Neural cell (in vitro differentiated cells): ENCODE measurements around the gene PJA1. TPM values are rescaled to one million over a fixed set of nuclear protein-coding genes. Genes with fewer than 3 reads are reported as not detected.

Experiments used
- H2AFZ ChIP-seq: fragments of 200-600, 300-800 bp; sonication (generic), shearing (Covaris generic); 2 replicates; pipeline ENCODE4 v1.6.0; 2014; ENCODE audit warnings: low read depth, mild to moderate bottlenecking, antibody characterized with exemption, low read length, moderate library complexity
- H3F3A ChIP-seq: fragments of 200-600 bp; shearing (Covaris generic); 2 replicates; pipeline ENCODE4 v1.6.1; 2016; ENCODE audit warnings: mild to moderate bottlenecking, moderate library complexity, mixed read lengths, antibody characterized with exemption, low read length; ENCODE audit not compliant: insufficient read depth, poor library complexity, severe bottlenecking
- H3K27ac ChIP-seq: fragments of 200-600, 300-800 bp; sonication (generic), shearing (Covaris generic); 2 replicates; pipeline ENCODE4 v1.5.1; 2014; ENCODE audit warnings: mild to moderate bottlenecking, low read length, moderate library complexity
- H3K27me3 ChIP-seq: fragments of 300-800, 200-600 bp; sonication (generic), shearing (Covaris generic); 2 replicates; pipeline ENCODE4 v1.6.0; 2014; ENCODE audit warnings: mild to moderate bottlenecking, low read depth, low read length, moderate library complexity; ENCODE audit not compliant: insufficient read depth
- H3K36me3 ChIP-seq: fragments of 300-800, 200-600 bp; sonication (generic), shearing (Covaris generic); 2 replicates; pipeline ENCODE4 v1.5.1; 2014; ENCODE audit warnings: mild to moderate bottlenecking, antibody characterized with exemption, low read length, moderate library complexity; ENCODE audit not compliant: insufficient read depth
- H3K4me2 ChIP-seq: fragments of 300-800, 200-600 bp; sonication (generic), shearing (Covaris generic); 2 replicates; pipeline ENCODE4 v1.6.0; 2014; ENCODE audit warnings: mild to moderate bottlenecking, low read length
- H3K4me3 ChIP-seq: fragments of 300-800, 200-600 bp; sonication (generic), shearing (Covaris generic); 2 replicates; pipeline ENCODE4 v1.5.1; 2014; ENCODE audit warnings: mild to moderate bottlenecking, low read length, moderate library complexity
- H3K79me2 ChIP-seq: fragments of 200-600 bp; shearing (Covaris generic); replicated peaks from 2 replicates; pipeline ENCODE4 v1.6.0; 2014; ENCODE audit warnings: mild to moderate bottlenecking, low read length, moderate library complexity; ENCODE audit not compliant: insufficient read depth
- H3K9ac ChIP-seq: fragments of 300-800, 200-600 bp; sonication (generic), shearing (Covaris generic); 2 replicates; pipeline ENCODE4 v1.6.1; 2016; ENCODE audit warnings: mild to moderate bottlenecking, low read length, mixed read lengths
- H3K9me2 ChIP-seq: fragments of 200-600 bp; shearing (Covaris generic); 2 replicates; pipeline ENCODE4 v1.6.1; 2016; ENCODE audit warnings: mild to moderate bottlenecking, low read length, mixed read lengths; ENCODE audit not compliant: insufficient read depth
- H3K9me3 ChIP-seq: fragments of 200-600, 300-800 bp; sonication (generic), shearing (Covaris generic); 2 replicates; pipeline ENCODE4 v1.6.1; 2016; ENCODE audit warnings: mild to moderate bottlenecking, mixed run types, low read length, moderate library complexity, mixed read lengths
- H4K20me1 ChIP-seq: fragments of 200-600 bp; shearing (Covaris generic); 2 replicates; pipeline ENCODE4 v1.6.1; 2016; ENCODE audit warnings: mild to moderate bottlenecking, mixed run types; ENCODE audit not compliant: insufficient read depth
- CTCF ChIP-seq: fragments of 450-650 bp; IDR thresholded peaks from 2 replicates; pipeline ENCODE4 v1.5.1; 2014; ENCODE audit warnings: antibody characterized with exemption, mild to moderate bottlenecking, moderate library complexity; ENCODE audit not compliant: poor library complexity, severe bottlenecking
- EP300 ChIP-seq: fragments of 450-650 bp; conservative IDR thresholded peaks from 2 replicates; pipeline ENCODE4 v1.6.1; 2014; ENCODE audit warnings: antibody characterized with exemption, mild to moderate bottlenecking, moderate library complexity; ENCODE audit not compliant: poor library complexity, severe bottlenecking
- EZH2 ChIP-seq: fragments of 200-600, 300-800 bp; shearing (Covaris generic), sonication (generic); IDR thresholded peaks from 2 replicates; pipeline ENCODE4 v1.6.1; 2014; ENCODE audit warnings: antibody characterized with exemption, low read length, borderline replicate concordance, mild to moderate bottlenecking; ENCODE audit not compliant: insufficient read depth, poor library complexity, severe bottlenecking
- MXI1 ChIP-seq: fragments of 450-650 bp; conservative IDR thresholded peaks from 2 replicates; pipeline ENCODE4 v1.6.1; 2014; ENCODE audit warnings: antibody characterized with exemption, mild to moderate bottlenecking; ENCODE audit not compliant: poor library complexity, severe bottlenecking
- POLR2AphosphoS5 ChIP-seq: IDR thresholded peaks from 2 replicates; pipeline ENCODE4 v1.6.1; 2012
- RAD21 ChIP-seq: fragments of 450-650 bp; conservative IDR thresholded peaks from 2 replicates; pipeline ENCODE4 v1.6.1; 2014; ENCODE audit warnings: antibody characterized with exemption, mild to moderate bottlenecking, moderate library complexity
- SMC3 ChIP-seq: fragments of 450-650 bp; conservative IDR thresholded peaks from 2 replicates; pipeline ENCODE4 v1.6.1; 2014; ENCODE audit warnings: antibody characterized with exemption, mild to moderate bottlenecking, moderate library complexity; ENCODE audit not compliant: poor library complexity
- TAF1 ChIP-seq: IDR thresholded peaks from 2 replicates; pipeline ENCODE4 v1.6.1; 2012; ENCODE audit warnings: low read depth
- polyA plus RNA-seq: library from polyadenylated mRNA; depleted of rRNA; stranded (reverse); fragments of >200 nt; gene quantifications from 2 replicates; pipeline ENCODE4 v1.2.3, GENCODE V29; 2014
- TF ChIP-seq, protein P1 (sequence below): IDR thresholded peaks from 2 replicates; pipeline ENCODE4 v1.6.1; 2012; ENCODE audit warnings: borderline replicate concordance

Gene PJA1
- polyA plus RNA-seq, 1 donor from 2014 or later, result 214 TPM

DNA sequence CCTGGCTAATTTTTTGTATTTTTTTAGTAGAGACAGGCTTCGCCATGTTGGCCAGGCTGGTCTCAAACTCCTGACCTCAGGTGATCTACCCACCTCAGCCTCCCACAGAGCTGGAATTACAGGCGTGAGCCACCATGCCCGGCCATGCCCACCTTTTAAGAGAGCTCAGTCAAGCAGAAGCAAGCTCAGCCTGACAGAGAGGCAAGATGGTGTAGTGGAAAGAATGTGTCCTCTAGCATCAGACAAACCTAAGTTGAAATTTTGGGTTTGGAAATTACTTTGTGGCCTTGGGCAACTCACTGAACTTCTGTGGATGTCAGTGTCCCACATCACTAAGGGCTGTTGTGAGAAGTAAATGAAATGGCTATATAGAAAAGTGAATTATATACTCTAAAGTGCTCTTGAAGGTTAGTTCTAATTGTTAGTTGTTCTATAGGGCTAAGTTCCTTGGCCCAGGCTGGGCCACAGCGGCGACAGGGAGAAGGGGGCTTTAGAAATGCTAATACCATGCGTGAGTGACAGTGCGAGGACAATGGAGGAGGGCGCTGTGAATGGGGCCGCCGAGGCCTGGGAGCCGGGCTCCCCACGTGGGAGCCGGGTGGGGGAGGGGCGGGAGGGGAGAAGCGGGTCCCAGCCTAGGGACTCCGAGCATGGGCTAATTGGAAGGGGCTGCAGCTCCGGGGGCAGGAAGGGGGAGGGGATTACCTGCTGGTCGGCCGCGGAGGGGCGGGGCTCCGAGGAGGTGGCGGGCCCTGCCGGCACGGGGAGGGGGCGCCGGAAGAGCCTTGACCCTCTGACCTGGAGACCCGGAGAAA lies 15.6 kb downstream of the PJA1 start:
- Histone ChIP-seq H3K9me2 (no peaks in the 10 kb centered on the region), H3K4me3 (no peak overlapping the region), H3F3A (no peaks in the 10 kb centered on the region), H3K27me3 (no peaks in the 10 kb centered on the region), H4K20me1 (no peaks in the 10 kb centered on the region), H3K27ac (no peak overlapping the region), H3K36me3 (no peaks in the 10 kb centered on the region), H3K79me2 (no peaks in the 10 kb centered on the region), H3K4me2 (no peak overlapping the region), H3K9ac (no peak overlapping the region), H2AFZ (no peak overlapping the region), H3K9me3 (no peaks in the 10 kb centered on the region)
- no peak for TF ChIP-seq EP300
- TF ChIP-seq RAD21, result no peak
- TF ChIP-seq TAF1, result no peak
- TF ChIP-seq MXI1, result no peak
- TF ChIP-seq EZH2, result no peak
- TF ChIP-seq, protein P1, sequence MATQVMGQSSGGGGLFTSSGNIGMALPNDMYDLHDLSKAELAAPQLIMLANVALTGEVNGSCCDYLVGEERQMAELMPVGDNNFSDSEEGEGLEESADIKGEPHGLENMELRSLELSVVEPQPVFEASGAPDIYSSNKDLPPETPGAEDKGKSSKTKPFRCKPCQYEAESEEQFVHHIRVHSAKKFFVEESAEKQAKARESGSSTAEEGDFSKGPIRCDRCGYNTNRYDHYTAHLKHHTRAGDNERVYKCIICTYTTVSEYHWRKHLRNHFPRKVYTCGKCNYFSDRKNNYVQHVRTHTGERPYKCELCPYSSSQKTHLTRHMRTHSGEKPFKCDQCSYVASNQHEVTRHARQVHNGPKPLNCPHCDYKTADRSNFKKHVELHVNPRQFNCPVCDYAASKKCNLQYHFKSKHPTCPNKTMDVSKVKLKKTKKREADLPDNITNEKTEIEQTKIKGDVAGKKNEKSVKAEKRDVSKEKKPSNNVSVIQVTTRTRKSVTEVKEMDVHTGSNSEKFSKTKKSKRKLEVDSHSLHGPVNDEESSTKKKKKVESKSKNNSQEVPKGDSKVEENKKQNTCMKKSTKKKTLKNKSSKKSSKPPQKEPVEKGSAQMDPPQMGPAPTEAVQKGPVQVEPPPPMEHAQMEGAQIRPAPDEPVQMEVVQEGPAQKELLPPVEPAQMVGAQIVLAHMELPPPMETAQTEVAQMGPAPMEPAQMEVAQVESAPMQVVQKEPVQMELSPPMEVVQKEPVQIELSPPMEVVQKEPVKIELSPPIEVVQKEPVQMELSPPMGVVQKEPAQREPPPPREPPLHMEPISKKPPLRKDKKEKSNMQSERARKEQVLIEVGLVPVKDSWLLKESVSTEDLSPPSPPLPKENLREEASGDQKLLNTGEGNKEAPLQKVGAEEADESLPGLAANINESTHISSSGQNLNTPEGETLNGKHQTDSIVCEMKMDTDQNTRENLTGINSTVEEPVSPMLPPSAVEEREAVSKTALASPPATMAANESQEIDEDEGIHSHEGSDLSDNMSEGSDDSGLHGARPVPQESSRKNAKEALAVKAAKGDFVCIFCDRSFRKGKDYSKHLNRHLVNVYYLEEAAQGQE, result no peak
- TF ChIP-seq POLR2AphosphoS5, result no peak
- no peak for TF ChIP-seq SMC3
- TF ChIP-seq CTCF, result no peak

- H3K9ac ChIP-seq, result no peak overlapping the region
- H3K36me3 ChIP-seq, result no peaks in the 10 kb centered on the region
- H4K20me1 ChIP-seq, result no peaks in the 10 kb centered on the region
- no peaks in the 10 kb centered on the region for H3K27me3 ChIP-seq
- no peaks in the 10 kb centered on the region for H3K9me2 ChIP-seq
- no peak overlapping the region for H3K4me2 ChIP-seq
- H2AFZ ChIP-seq, result no peak overlapping the region
- no peak overlapping the region for H3K4me3 ChIP-seq
- no peaks in the 10 kb centered on the region for H3F3A ChIP-seq
- TF ChIP-seq EZH2, result no peak
- TF ChIP-seq RAD21, result no peak
- TF ChIP-seq CTCF, result no peak
- TF ChIP-seq SMC3, result no peak
- TF ChIP-seq, protein P1, result no peak
- no peak for TF ChIP-seq TAF1
- TF ChIP-seq MXI1, result no peak
- no peak for TF ChIP-seq POLR2AphosphoS5
- TF ChIP-seq EP300, result no peak
- no peak overlapping the region for H3K27ac ChIP-seq
- H3K79me2 ChIP-seq, result no peaks in the 10 kb centered on the region
- H3K9me3 ChIP-seq, result no peaks in the 10 kb centered on the region
Observed at GRCh38 chrX:69148946-69149345, 16.3 kb downstream of the PJA1 start.
